ENCODE results near the gene LILRA6. TPM values are rescaled to one million over a fixed set of nuclear protein-coding genes. Genes with fewer than 3 reads are reported as not detected.

The LILRA6 gene
- total RNA-seq, 1 experiment from 2014 or later: not detected

- ChIA-PET CTCF (interaction anchor here (0.5 to 0.8 kb wide), 2 partner anchors 469 to 729 kb away, joined by 3 read pairs; no protein-coding TSS in a partner anchor), POLR2A (no interaction called here)
- BruUV-seq (replicated peaks): no TSS peak
- Mint-ChIP-seq H3K4me3 (ENCODE audit: unreplicated experiment) (no peak overlapping the region), H3K4me1 (ENCODE audit: insufficient read depth, unreplicated experiment) (no peaks in the 10 kb centered on the region), H3K27me3 (ENCODE audit: insufficient read depth, unreplicated experiment) (peaks cover 29% of the 10 kb centered on the region), H3K9me3 (ENCODE audit: unreplicated experiment) (no peaks in the 10 kb centered on the region), H3K27ac (ENCODE audit: low read depth, unreplicated experiment) (no peak overlapping the region), H3K36me3 (ENCODE audit: insufficient read depth, unreplicated experiment) (no peaks in the 10 kb centered on the region)
- no peak for TF ChIP-seq CTCF (IDR thresholded peaks at IDR 0.05; ENCODE audit: unreplicated experiment)
- intact Hi-C loops (cut with micrococcal nuclease): no loop called here
- no peak for DNase-seq (ENCODE audit: unreplicated experiment)
Observed at GRCh38 chr19:54262066-54262465, 19.5 kb upstream of the LILRA6 start.

GRCh38 chr19:54257116-54257480 lies 14.5 kb upstream of the LILRA6 start, which contains the start of gene LILRB5:
TSS of gene LILRB5 (minus strand) at chr19:54257273. CDS start at chr19:54257193, 80 bp downstream.
- intact Hi-C loops (cut with micrococcal nuclease): no loop called here
- Mint-ChIP-seq H3K4me3 (ENCODE audit: unreplicated experiment) (no peak within 1 kb of the TSS), H3K36me3 (ENCODE audit: insufficient read depth, unreplicated experiment) (no peaks in the 10 kb centered on the region), H3K4me1 (ENCODE audit: insufficient read depth, unreplicated experiment) (no peaks in the 10 kb centered on the region), H3K27me3 (ENCODE audit: insufficient read depth, unreplicated experiment) (peaks cover 43% of the 10 kb centered on the region), H3K9me3 (ENCODE audit: unreplicated experiment) (no peaks in the 10 kb centered on the region), H3K27ac (ENCODE audit: low read depth, unreplicated experiment) (no peak within 1 kb of the TSS)
- ChIA-PET POLR2A (no interaction called here), CTCF (interaction anchor here (2.4 kb wide), 1 partner anchor 9 kb away, joined by 25 read pairs; no protein-coding TSS in a partner anchor)
- no peak for DNase-seq (ENCODE audit: unreplicated experiment)
- TF ChIP-seq CTCF (IDR thresholded peaks at IDR 0.05; ENCODE audit: unreplicated experiment): no peak
- BruUV-seq (replicated peaks): no TSS peak

- Mint-ChIP-seq H3K4me3 (ENCODE audit: unreplicated experiment) (no peak overlapping the region), H3K27me3 (ENCODE audit: insufficient read depth, unreplicated experiment) (peaks cover 50% of the 10 kb centered on the region), H3K36me3 (ENCODE audit: insufficient read depth, unreplicated experiment) (no peaks in the 10 kb centered on the region), H3K9me3 (ENCODE audit: unreplicated experiment) (no peaks in the 10 kb centered on the region), H3K27ac (ENCODE audit: low read depth, unreplicated experiment) (no peak overlapping the region), H3K4me1 (ENCODE audit: insufficient read depth, unreplicated experiment) (no peaks in the 10 kb centered on the region)
- DNase-seq (ENCODE audit: unreplicated experiment): no peak
- intact Hi-C loops (cut with micrococcal nuclease): no loop called here
- no TSS peak for BruUV-seq (replicated peaks)
- ChIA-PET CTCF (interaction anchor here (2.4 kb wide), 1 partner anchor 10 kb away, joined by 25 read pairs; no protein-coding TSS in a partner anchor), POLR2A (no interaction called here)
- no peak for TF ChIP-seq CTCF (IDR thresholded peaks at IDR 0.05; ENCODE audit: unreplicated experiment)
Observed at GRCh38 chr19:54256250-54257115, 13.9 kb upstream of the LILRA6 start.

GRCh38 chr19:54255105-54255775 lies 12.7 kb upstream of the LILRA6 start:
- Mint-ChIP-seq H3K27ac (ENCODE audit: low read depth, unreplicated experiment) (no peak overlapping the region), H3K36me3 (ENCODE audit: insufficient read depth, unreplicated experiment) (no peaks in the 10 kb centered on the region), H3K4me1 (ENCODE audit: insufficient read depth, unreplicated experiment) (no peaks in the 10 kb centered on the region), H3K9me3 (ENCODE audit: unreplicated experiment) (no peaks in the 10 kb centered on the region), H3K27me3 (ENCODE audit: insufficient read depth, unreplicated experiment) (peaks cover 62% of the 10 kb centered on the region), H3K4me3 (ENCODE audit: unreplicated experiment) (no peak overlapping the region)
- no peak for TF ChIP-seq CTCF (IDR thresholded peaks at IDR 0.05; ENCODE audit: unreplicated experiment)
- no peak for DNase-seq (ENCODE audit: unreplicated experiment)
- intact Hi-C loops (cut with micrococcal nuclease): no loop called here
- no TSS peak for BruUV-seq (replicated peaks)
- ChIA-PET POLR2A (no interaction called here), CTCF (interaction anchor here (2.4 kb wide), 1 partner anchor 11 kb away, joined by 25 read pairs; no protein-coding TSS in a partner anchor)

All from MCF 10A (cell line).